ENCODE data around the gene PPP1R1B. TPM values are rescaled to one million over a fixed set of nuclear protein-coding genes. Genes with fewer than 3 reads are reported as not detected.

PPP1R1B gene
- total and polyA plus RNA-seq, 2 of the 4 experiments (the other 2 are of a cell fraction), result not detected

- no peak overlapping the region for H2BK5ac ChIP-seq (ENCODE audit: low read depth, low read length, poor library complexity, severe bottlenecking)
- ATAC-seq (ENCODE audit: low read depth) (no peak), DNase-seq (no peak)
- H3K9ac ChIP-seq (ENCODE audit: low read depth, low read length), result no peak overlapping the region
- H3K79me1 ChIP-seq (ENCODE audit: low read depth in 1 of 2, low read length in 2 of 2), result no peaks in the 10 kb centered on the region
- no peak overlapping the region for H3K14ac ChIP-seq (replicated peaks; ENCODE audit: low read depth, low read length)
- no peak overlapping the region for H3K4me2 ChIP-seq (ENCODE audit: low read depth, low read length)
- H4K5ac ChIP-seq (ENCODE audit: low read depth, low read length), result no peak overlapping the region
- no peak overlapping the region for H2AK9ac ChIP-seq (replicated peaks; ENCODE audit: low read depth, low read length, poor library complexity)
- no peak overlapping the region for H2BK120ac ChIP-seq (ENCODE audit: low read depth, low read length)
- H3K23ac ChIP-seq (ENCODE audit: low read depth, low read length), result no peak overlapping the region
- H2BK15ac ChIP-seq (ENCODE audit: low read depth, low read length), result no peak overlapping the region
- no peak overlapping the region for H3K4ac ChIP-seq (ENCODE audit: low read depth, low read length)
- no peak overlapping the region for H3K56ac ChIP-seq (ENCODE audit: extremely low read depth, insufficient read depth, low read length)
- peaks cover 3% of the 10 kb centered on the region; the same call in 1 of the 2 replicates for H3K4me1 ChIP-seq (ENCODE audit: control insufficient read depth, insufficient read depth, low read length)
- no peaks in the 10 kb centered on the region for H4K20me1 ChIP-seq (ENCODE audit: insufficient read depth, low read length)
- no peak overlapping the region for H2AK5ac ChIP-seq (ENCODE audit: low read depth, low read length)
- no peak overlapping the region for H3K18ac ChIP-seq (ENCODE audit: low read depth, low read length)
- WGBS, 2 experiments (ENCODE audit: extremely low coverage in 2 of 2, insufficient read length in 1 of 2), result no CpG with 5 or more reads among the region's 3 CpGs
- H4K91ac ChIP-seq (ENCODE audit: insufficient read depth, low read depth, low read length), result no peak overlapping the region
- H3K27me3 ChIP-seq (ENCODE audit: control insufficient read depth, insufficient read depth, low read length), result peaks cover 80% of the 10 kb centered on the region
- TF ChIP-seq MXI1 (IDR thresholded peaks at IDR 0.05; ENCODE audit: borderline replicate concordance, low read depth, low read length) (no peak), MAZ (IDR thresholded peaks at IDR 0.05; ENCODE audit: borderline replicate concordance, low read depth, low read length) (no peak), ELK1 (IDR thresholded peaks at IDR 0.05; ENCODE audit: borderline replicate concordance, low read depth, low read length) (no peak)
- no peak overlapping the region for H2AFZ ChIP-seq (replicated peaks; ENCODE audit: low read length, poor library complexity)
- CTCF ChIA-PET, result interaction anchor here (2.2 kb wide), 1 partner anchor 8 kb away, joined by 9 read pairs; no protein-coding TSS in a partner anchor
- H4K8ac ChIP-seq (ENCODE audit: low read depth in 2 of 2, low read length in 2 of 2), result no peak overlapping the region
- H3K4me3 ChIP-seq (ENCODE audit: insufficient read depth, low read depth, low read length), result no peak overlapping the region
- in situ Hi-C loops (cut with MboI; ENCODE audit: low sequenced_read_pairs) (no loop called here), intact Hi-C loops (cut with micrococcal nuclease) (loop anchor here (10.0 kb wide), 1 partner anchor 355 kb away; the partner anchor contains the start of gene PSMD3), dilution Hi-C loops (cut with HindIII; ENCODE audit: low sequenced_read_pairs, unreplicated experiment) (no loop called here)
- H3K36me3 ChIP-seq (ENCODE audit: control insufficient read depth, insufficient read depth, low read length), result no peaks in the 10 kb centered on the region
- POLR2A ChIA-PET (ENCODE audit: unreplicated experiment), result no interaction called here
- H3K9me3 ChIP-seq (ENCODE audit: control insufficient read depth, insufficient read depth, low read length), result no peaks in the 10 kb centered on the region
- no peak overlapping the region for H3K27ac ChIP-seq (ENCODE audit: insufficient read depth, low read length)
- no TSS peak for BruUV-seq (replicated peaks)
- H3K9me1 ChIP-seq (ENCODE audit: insufficient read depth, low read length), result no peaks in the 10 kb centered on the region; the same call in 1 of the 2 replicates
- H2BK20ac ChIP-seq (ENCODE audit: low read depth, low read length), result no peak overlapping the region
These were observed 2.7 kb downstream of the PPP1R1B start for GRCh38 chr17:39629494-39629880.
